SU-DHL-6 (cell line): ENCODE results near the gene SHMT2.

Experiments
- H2AFZ ChIP-seq: fragments of 200-600 bp; sonication (generic); 2 replicates; pipeline ENCODE4 v1.6.1; 2014; ENCODE audit warnings: low read depth, mild to moderate bottlenecking, moderate library complexity, mixed read lengths, antibody characterized with exemption, low read length; ENCODE audit not compliant: severe bottlenecking
- H3F3A ChIP-seq: fragments of 200-600 bp; shearing (Covaris generic); 2 replicates; pipeline ENCODE4 v1.6.0; 2016; ENCODE audit warnings: antibody characterized with exemption, mild to moderate bottlenecking; ENCODE audit not compliant: insufficient read depth
- H3K27ac ChIP-seq: fragments of 200-600 bp; sonication (generic); 2 replicates; pipeline ENCODE4 v1.5.1; 2016; ENCODE audit warnings: low read depth, mild to moderate bottlenecking, low read length, moderate library complexity, mixed read lengths
- H3K27me3 ChIP-seq: fragments of 200-600 bp; sonication (generic), shearing (Covaris generic); 2 replicates; pipeline ENCODE4 v1.6.0; 2014; ENCODE audit warnings: mild to moderate bottlenecking, low read length
- H3K36me3 ChIP-seq: fragments of 200-600 bp; sonication (generic); 2 replicates; pipeline ENCODE4 v1.6.1; 2014; ENCODE audit warnings: mild to moderate bottlenecking, low read length, mixed read lengths
- H3K4me2 ChIP-seq: fragments of 300-600, 200-600 bp; shearing (Covaris generic), sonication (generic); 2 replicates; pipeline ENCODE4 v1.6.0; 2014; ENCODE audit warnings: low read length, low read depth, mild to moderate bottlenecking; ENCODE audit not compliant: poor library complexity, severe bottlenecking
- H3K4me3 ChIP-seq: fragments of 200-600 bp; sonication (generic); 2 replicates; pipeline ENCODE4 v1.5.1; 2014; ENCODE audit warnings: antibody characterized with exemption, low read length, mild to moderate bottlenecking, mixed read lengths; ENCODE audit not compliant: insufficient read depth, poor library complexity, severe bottlenecking
- H3K79me2 ChIP-seq: fragments of 200-600 bp; sonication (generic); 2 replicates; pipeline ENCODE4 v1.6.1; 2014; ENCODE audit warnings: mild to moderate bottlenecking, low read length, moderate library complexity; ENCODE audit not compliant: insufficient read depth
- H3K9ac ChIP-seq: fragments of 200-600 bp; sonication (generic); 2 replicates; pipeline ENCODE4 v1.7.0; 2014; ENCODE audit warnings: mild to moderate bottlenecking, low read length
- H3K9me2 ChIP-seq: fragments of 200-600 bp; sonication (generic); replicated peaks from 2 replicates; pipeline ENCODE4 v1.6.1; 2014; ENCODE audit warnings: low read length; ENCODE audit not compliant: insufficient read depth
- H3K9me3 ChIP-seq: fragments of 200-600 bp; sonication (generic); 2 replicates; pipeline ENCODE4 v1.6.1; 2014; ENCODE audit warnings: low read length, mixed read lengths; ENCODE audit not compliant: insufficient read depth
- H4K20me1 ChIP-seq: fragments of 200-600 bp; sonication (generic); 2 replicates; pipeline ENCODE4 v1.6.1; 2014; ENCODE audit warnings: low read depth, mild to moderate bottlenecking, antibody characterized with exemption, low read length, moderate library complexity, mixed read lengths
- EZH2phosphoT487 ChIP-seq: fragments of 200-600 bp; sonication (generic), shearing (Covaris generic); conservative IDR thresholded peaks from 2 replicates; pipeline ENCODE4 v1.6.1; 2018; ENCODE audit warnings: mild to moderate bottlenecking, antibody characterized with exemption, low read length, moderate library complexity, mixed read lengths
- TF ChIP-seq, protein P1 (sequence below): fragments of 200-600 bp; sonication (generic); IDR thresholded peaks from one replicate; pipeline ENCODE4 v1.5.1; 2017; ENCODE audit warnings: antibody characterized with exemption, mild to moderate bottlenecking, low read length, moderate library complexity; ENCODE audit not compliant: insufficient read depth, poor library complexity, severe bottlenecking

SHMT2 gene

GRCh38 chr12:57227315-57228115 is 2.0 kb upstream of the SHMT2 start:
- Histone ChIP-seq H3K27ac (peak overlapping the region; percentile 90), H3K79me2 (peaks cover 30% of the 10 kb centered on the region), H3K9me3 (no peaks in the 10 kb centered on the region), H3K4me2 (peak overlapping the region; percentile 49), H3K4me3 (peak overlapping the region; percentile 26), H3K36me3 (peaks cover 13% of the 10 kb centered on the region), H3K9ac (peak overlapping the region; percentile 40), H3K9me2 (no peaks in the 10 kb centered on the region), H3K27me3 (no peaks in the 10 kb centered on the region), H4K20me1 (no peaks in the 10 kb centered on the region; the same call in 1 of the 2 replicates), H2AFZ (no peak overlapping the region), H3F3A (peaks cover 34% of the 10 kb centered on the region)
- TF ChIP-seq EZH2phosphoT487 = no peak
- TF ChIP-seq, protein P1, sequence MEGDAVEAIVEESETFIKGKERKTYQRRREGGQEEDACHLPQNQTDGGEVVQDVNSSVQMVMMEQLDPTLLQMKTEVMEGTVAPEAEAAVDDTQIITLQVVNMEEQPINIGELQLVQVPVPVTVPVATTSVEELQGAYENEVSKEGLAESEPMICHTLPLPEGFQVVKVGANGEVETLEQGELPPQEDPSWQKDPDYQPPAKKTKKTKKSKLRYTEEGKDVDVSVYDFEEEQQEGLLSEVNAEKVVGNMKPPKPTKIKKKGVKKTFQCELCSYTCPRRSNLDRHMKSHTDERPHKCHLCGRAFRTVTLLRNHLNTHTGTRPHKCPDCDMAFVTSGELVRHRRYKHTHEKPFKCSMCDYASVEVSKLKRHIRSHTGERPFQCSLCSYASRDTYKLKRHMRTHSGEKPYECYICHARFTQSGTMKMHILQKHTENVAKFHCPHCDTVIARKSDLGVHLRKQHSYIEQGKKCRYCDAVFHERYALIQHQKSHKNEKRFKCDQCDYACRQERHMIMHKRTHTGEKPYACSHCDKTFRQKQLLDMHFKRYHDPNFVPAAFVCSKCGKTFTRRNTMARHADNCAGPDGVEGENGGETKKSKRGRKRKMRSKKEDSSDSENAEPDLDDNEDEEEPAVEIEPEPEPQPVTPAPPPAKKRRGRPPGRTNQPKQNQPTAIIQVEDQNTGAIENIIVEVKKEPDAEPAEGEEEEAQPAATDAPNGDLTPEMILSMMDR = no peak

DNA sequence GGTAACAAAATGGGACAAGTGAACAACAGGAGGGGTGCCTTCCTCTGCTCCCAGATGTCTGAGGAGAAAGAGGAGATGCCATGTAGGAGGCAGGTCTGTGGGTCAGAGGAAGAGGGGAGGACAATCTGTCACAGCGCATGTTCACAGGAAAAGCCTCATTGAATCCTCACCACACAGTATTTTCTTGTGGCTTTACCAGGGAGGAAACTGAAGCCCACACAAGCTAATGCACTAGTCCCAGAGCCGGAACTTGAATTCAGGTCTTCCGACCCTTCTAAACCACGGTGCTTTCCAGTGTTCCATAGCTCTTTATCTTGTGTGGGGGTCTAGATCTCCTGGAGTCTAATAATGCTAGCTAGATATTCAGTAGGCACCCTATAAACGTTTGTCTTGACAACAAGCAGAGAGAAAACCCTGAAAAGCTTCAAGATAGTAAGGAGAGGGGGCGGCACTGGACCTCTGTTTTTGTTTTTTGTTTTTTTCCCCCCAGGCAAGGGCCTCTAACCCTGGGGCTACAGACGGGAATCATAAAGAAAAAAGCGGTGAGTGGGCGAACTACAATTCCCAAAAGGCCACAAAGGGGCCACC is 371 bp upstream of the SHMT2 start:
- Histone ChIP-seq H4K20me1 (no peaks in the 10 kb centered on the region; the same call in 1 of the 2 replicates), H2AFZ (peak overlapping the region; percentile 67), H3K9me3 (no peaks in the 10 kb centered on the region), H3K79me2 (peaks cover 30% of the 10 kb centered on the region), H3F3A (peaks cover 28% of the 10 kb centered on the region), H3K9me2 (no peaks in the 10 kb centered on the region), H3K4me2 (peak overlapping the region; percentile 89), H3K4me3 (peak overlapping the region; percentile 62), H3K27ac (peak overlapping the region; percentile 72), H3K36me3 (peaks cover 23% of the 10 kb centered on the region), H3K27me3 (no peaks in the 10 kb centered on the region), H3K9ac (peak overlapping the region; percentile 89)
- TF ChIP-seq, protein P1 = no peak
- TF ChIP-seq EZH2phosphoT487 = no peak

DNA sequence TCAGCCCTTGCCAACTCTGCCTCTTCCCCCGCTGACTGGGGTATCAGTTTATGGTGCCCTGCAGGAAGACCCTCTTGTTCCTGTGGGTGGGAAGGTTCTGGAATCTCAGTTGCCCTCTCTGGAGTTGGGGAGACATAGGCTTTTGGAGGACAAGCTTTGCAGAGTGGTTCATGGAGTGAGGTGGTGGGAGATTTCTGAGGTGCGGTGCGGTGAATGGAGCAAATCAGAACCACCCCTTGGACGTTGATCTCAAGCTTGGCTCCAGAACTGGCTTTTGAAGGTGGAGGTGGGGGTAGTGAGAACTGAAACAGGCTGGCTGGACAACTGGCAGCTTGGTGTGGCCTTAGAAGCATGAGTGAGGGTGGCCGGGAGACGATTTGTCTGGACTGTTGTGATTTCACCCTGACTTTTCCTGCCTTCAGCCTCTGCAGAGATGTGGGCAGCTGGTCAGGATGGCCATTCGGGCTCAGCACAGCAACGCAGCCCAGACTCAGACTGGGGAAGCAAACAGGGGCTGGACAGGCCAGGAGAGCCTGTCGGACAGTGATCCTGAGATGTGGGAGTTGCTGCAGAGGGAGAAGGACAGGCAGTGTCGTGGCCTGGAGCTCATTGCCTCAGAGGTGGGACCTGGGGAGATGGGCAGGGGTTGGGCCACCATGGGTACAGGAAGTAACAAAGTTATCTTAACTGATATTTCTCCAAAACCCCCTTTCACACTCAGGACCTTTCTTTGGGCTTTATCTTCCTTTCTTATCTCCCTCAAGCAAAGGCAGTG is 1.1 kb downstream of the SHMT2 start:
- Histone ChIP-seq H3K36me3 (peaks cover 23% of the 10 kb centered on the region), H3K27ac (peak overlapping the region; percentile 72), H3K79me2 (peaks cover 30% of the 10 kb centered on the region), H3K9me3 (no peaks in the 10 kb centered on the region), H3K27me3 (no peaks in the 10 kb centered on the region), H4K20me1 (no peaks in the 10 kb centered on the region; the same call in 1 of the 2 replicates), H3K4me2 (peak overlapping the region; percentile 89), H3K4me3 (peak overlapping the region; percentile 62), H3F3A (peaks cover 25% of the 10 kb centered on the region), H2AFZ (no peak overlapping the region), H3K9me2 (no peaks in the 10 kb centered on the region), H3K9ac (peak overlapping the region; percentile 89)
- TF ChIP-seq, protein P1 = no peak
- TF ChIP-seq EZH2phosphoT487 = no peak
